ENCODE measurements around the gene C14orf93.

DNA sequence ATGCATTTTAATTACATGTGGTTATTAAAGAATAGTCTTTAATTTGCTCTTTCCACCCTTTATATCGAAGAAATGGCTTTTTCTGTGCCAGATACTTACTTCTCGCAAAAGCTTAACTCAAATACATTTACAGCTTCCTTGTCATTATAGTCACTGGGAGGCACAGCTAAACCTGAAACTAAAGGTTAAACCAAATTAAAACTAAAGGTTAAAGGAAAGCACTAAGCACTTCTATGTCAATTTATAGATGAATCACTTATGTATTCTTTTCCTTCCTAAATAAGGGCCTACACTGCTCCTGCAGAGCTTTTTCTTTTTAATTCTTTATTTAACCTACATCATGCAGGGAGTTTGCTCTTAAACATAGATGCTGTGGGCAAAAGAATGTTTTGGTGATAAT, 9.1 kb downstream of the C14orf93 start:
- TF ChIP-seq, protein P1, sequence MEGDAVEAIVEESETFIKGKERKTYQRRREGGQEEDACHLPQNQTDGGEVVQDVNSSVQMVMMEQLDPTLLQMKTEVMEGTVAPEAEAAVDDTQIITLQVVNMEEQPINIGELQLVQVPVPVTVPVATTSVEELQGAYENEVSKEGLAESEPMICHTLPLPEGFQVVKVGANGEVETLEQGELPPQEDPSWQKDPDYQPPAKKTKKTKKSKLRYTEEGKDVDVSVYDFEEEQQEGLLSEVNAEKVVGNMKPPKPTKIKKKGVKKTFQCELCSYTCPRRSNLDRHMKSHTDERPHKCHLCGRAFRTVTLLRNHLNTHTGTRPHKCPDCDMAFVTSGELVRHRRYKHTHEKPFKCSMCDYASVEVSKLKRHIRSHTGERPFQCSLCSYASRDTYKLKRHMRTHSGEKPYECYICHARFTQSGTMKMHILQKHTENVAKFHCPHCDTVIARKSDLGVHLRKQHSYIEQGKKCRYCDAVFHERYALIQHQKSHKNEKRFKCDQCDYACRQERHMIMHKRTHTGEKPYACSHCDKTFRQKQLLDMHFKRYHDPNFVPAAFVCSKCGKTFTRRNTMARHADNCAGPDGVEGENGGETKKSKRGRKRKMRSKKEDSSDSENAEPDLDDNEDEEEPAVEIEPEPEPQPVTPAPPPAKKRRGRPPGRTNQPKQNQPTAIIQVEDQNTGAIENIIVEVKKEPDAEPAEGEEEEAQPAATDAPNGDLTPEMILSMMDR (IDR thresholded peaks at IDR 0.05) = no peak
- no peak for TF ChIP-seq POLR2A (IDR thresholded peaks at IDR 0.05)
